GM23338 (cell line): ENCODE data around the gene OSBPL3. TPM values are rescaled to one million over a fixed set of nuclear protein-coding genes. Genes with fewer than 3 reads are reported as not detected.
A peak's percentile ranks its signal among the peaks of the same experiment; 100 is the strongest.

Source experiments
- ATAC-seq: fragments of 200-7000 bp; cut with Tn5 transposase; 3 replicates; pipeline ENCODE4 v1.9.1; 2020
- DNase-seq: peaks from one replicate; pipeline ENCODE4 v3.0.0-alpha.2; 2015; ENCODE audit warnings: low spot score
- H2AFZ ChIP-seq: fragments of 200-600 bp; sonication (generic); 2 replicates; pipeline ENCODE4 v1.8.0; 2016; ENCODE audit warnings: antibody characterized with exemption, mild to moderate bottlenecking, moderate library complexity
- H3F3A ChIP-seq: fragments of 200-600 bp; sonication (generic); replicated peaks from 2 replicates; pipeline ENCODE4 v1.8.0; 2017; ENCODE audit warnings: antibody characterized with exemption, mixed run types, low read depth
- H3K27ac ChIP-seq: fragments of 200-600 bp; sonication (generic); 2 replicates; pipeline ENCODE4 v1.6.1; 2016; ENCODE audit warnings: low read depth
- H3K27me3 ChIP-seq: fragments of 200-600 bp; sonication (generic); 2 replicates; pipeline ENCODE4 v1.8.0; 2016; ENCODE audit warnings: mild to moderate bottlenecking, mixed run types, moderate library complexity; ENCODE audit not compliant: insufficient read depth
- H3K36me3 ChIP-seq: fragments of 200-600 bp; sonication (generic); 2 replicates; pipeline ENCODE4 v1.8.0; 2016; ENCODE audit warnings: mild to moderate bottlenecking; ENCODE audit not compliant: insufficient read depth
- H3K4me1 ChIP-seq: fragments of 200-600 bp; sonication (generic); 2 replicates; pipeline ENCODE4 v1.8.0; 2016; ENCODE audit warnings: mild to moderate bottlenecking, moderate library complexity; ENCODE audit not compliant: insufficient read depth
- H3K4me2 ChIP-seq: fragments of 200-600 bp; sonication (generic); 2 replicates; pipeline ENCODE4 v1.7.1; 2017; ENCODE audit warnings: mixed run types
- H3K4me3 ChIP-seq: fragments of 200-600 bp; sonication (generic); 2 replicates; pipeline ENCODE4 v1.6.1; 2016; ENCODE audit warnings: mixed run types
- H3K79me2 ChIP-seq: fragments of 200-600 bp; sonication (generic); replicated peaks from 2 replicates; pipeline ENCODE4 v1.8.0; 2017; ENCODE audit warnings: mild to moderate bottlenecking; ENCODE audit not compliant: insufficient read depth
- H3K9me2 ChIP-seq: fragments of 200-600 bp; sonication (generic); 2 replicates; pipeline ENCODE4 v1.8.0; 2017; ENCODE audit not compliant: insufficient read depth
- H4K20me1 ChIP-seq: fragments of 200-600 bp; sonication (generic); replicated peaks from 2 replicates; pipeline ENCODE4 v1.8.0; 2017; ENCODE audit warnings: mild to moderate bottlenecking; ENCODE audit not compliant: insufficient read depth
- H3K27ac Mint-ChIP-seq: 2 replicates; pipeline ENCODE4 v1.8.0; 2020; ENCODE audit warnings: inconsistent platforms, mild to moderate bottlenecking, moderate library complexity, mixed read lengths
- H3K27me3 Mint-ChIP-seq: 3 replicates; pipeline ENCODE4 v1.8.0; 2022; ENCODE audit warnings: low read depth, mild to moderate bottlenecking, moderate library complexity, mixed read lengths, inconsistent platforms; ENCODE audit not compliant: insufficient read depth, poor library complexity
- H3K36me3 Mint-ChIP-seq: 3 replicates; pipeline ENCODE4 v1.8.0; 2021; ENCODE audit warnings: low read depth, mild to moderate bottlenecking, inconsistent platforms, moderate library complexity, mixed read lengths
- H3K4me1 Mint-ChIP-seq: 3 replicates; pipeline ENCODE4 v1.8.0; 2020; ENCODE audit warnings: mild to moderate bottlenecking, inconsistent platforms, mixed read lengths
- H3K4me3 Mint-ChIP-seq: 3 replicates; pipeline ENCODE4 v1.8.0; 2021; ENCODE audit warnings: moderate library complexity, mild to moderate bottlenecking, inconsistent platforms, mixed read lengths
- H3K9me3 Mint-ChIP-seq: 3 replicates; pipeline ENCODE4 v1.8.0; 2020; ENCODE audit warnings: moderate library complexity, mild to moderate bottlenecking, inconsistent platforms, mixed read lengths
- CREB1 ChIP-seq: fragments of 250-450 bp; sonication (Bioruptor Pico); IDR thresholded peaks from 2 replicates; pipeline ENCODE4 v1.5.0; 2020; ENCODE audit warnings: low read depth, mild to moderate bottlenecking, moderate library complexity
- EZH2 ChIP-seq: fragments of 200-600 bp; sonication (generic); IDR thresholded peaks from one replicate; pipeline ENCODE4 v1.8.0; 2017; ENCODE audit warnings: antibody characterized with exemption, mild to moderate bottlenecking, low read depth; ENCODE audit not compliant: unreplicated experiment
- EZH2phosphoT487 ChIP-seq: fragments of 200-600 bp; sonication (generic); IDR thresholded peaks from one replicate; pipeline ENCODE4 v1.8.1; 2018; ENCODE audit warnings: antibody characterized with exemption; ENCODE audit not compliant: unreplicated experiment
- NANOG ChIP-seq: IDR thresholded peaks from 2 replicates; pipeline ENCODE4 v1.6.1; 2016; ENCODE audit warnings: antibody characterized with exemption, borderline replicate concordance
- ZNF114 ChIP-seq: fragments of 250-450 bp; sonication (Bioruptor Pico); IDR thresholded peaks from 2 replicates; pipeline ENCODE4 v1.5.0; 2020; ENCODE audit warnings: mild to moderate bottlenecking, moderate library complexity
- ZNF331 ChIP-seq: fragments of 250-450 bp; sonication (Bioruptor Pico); IDR thresholded peaks from 2 replicates; pipeline ENCODE4 v1.5.0; 2020; ENCODE audit warnings: low read depth, mild to moderate bottlenecking, moderate library complexity
- polyA plus RNA-seq: library from polyadenylated mRNA; unstranded; fragments of >200 nt; fragmentation: Nextera tagmentation; extraction: Ambion mirVana; gene quantifications from 2 replicates; pipeline ENCODE4 v1.2.1, GENCODE V29; 2016
- total RNA-seq: library from RNA; depleted of rRNA; stranded (reverse); fragments of >200 nt; shearing (Covaris generic); gene quantifications from 2 replicates; pipeline ENCODE4 v1.2.3, GENCODE V29; 2014
- TF ChIP-seq, protein P1 (sequence below): IDR thresholded peaks from one replicate; pipeline ENCODE4 v1.6.1; 2018; ENCODE audit warnings: antibody characterized with exemption; ENCODE audit not compliant: unreplicated experiment
- TF ChIP-seq, protein P2 (sequence below), 2 experiments: fragments of 200-600 bp in 1 of 2; sonication (generic) in 1 of 2; conservative IDR thresholded peaks; 2 replicates each; pipeline versions ENCODE4 v1.5.1 to v1.6.1; 2016 to 2017; ENCODE audit warnings: antibody characterized with exemption in 2 of 2, low read depth in 2 of 2, mild to moderate bottlenecking in 2 of 2, moderate library complexity in 1 of 2

OSBPL3 gene
- total and polyA plus RNA-seq, 2 experiments from 2014 or later: 7.2 to 15.7 TPM

DNA sequence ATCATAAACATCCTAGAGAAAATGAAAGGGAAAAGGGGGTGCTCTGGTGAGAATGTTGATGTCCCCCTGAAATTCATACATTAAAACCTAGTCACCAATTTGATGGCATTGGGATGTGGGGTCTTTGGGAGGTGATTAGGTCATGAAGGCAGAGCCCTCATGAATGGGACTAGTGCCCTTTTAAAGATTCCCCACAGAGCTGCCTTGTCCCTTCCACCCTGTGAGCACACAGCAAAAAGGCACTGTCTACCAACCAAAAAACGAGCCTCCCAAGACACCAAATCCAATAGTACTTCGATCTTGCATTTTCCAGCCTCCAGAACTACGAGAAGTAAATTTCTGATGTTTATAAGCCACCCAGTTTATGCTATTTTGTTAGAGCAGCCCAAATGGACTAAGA is 47.6 kb downstream of the OSBPL3 start:
- Mint-ChIP-seq H3K4me1 (peaks cover 36% of the 10 kb centered on the region), H3K27me3 (peaks cover 4% of the 10 kb centered on the region), H3K27ac (peak overlapping the region; percentile 30), H3K9me3 (peaks cover 6% of the 10 kb centered on the region; the same call in 2 of the 3 replicates), H3K36me3 (peaks cover 11% of the 10 kb centered on the region; the same call in 2 of the 3 replicates), H3K4me3 (no peak overlapping the region)
- peak; percentile 74 for ATAC-seq
- Histone ChIP-seq H3K4me1 (peaks cover 34% of the 10 kb centered on the region), H3K4me3 (no peak overlapping the region), H3K79me2 (peaks cover 16% of the 10 kb centered on the region; the same call in 1 of the 2 replicates), H3K27me3 (no peaks in the 10 kb centered on the region), H4K20me1 (no peaks in the 10 kb centered on the region), H3F3A (no peaks in the 10 kb centered on the region), H3K36me3 (no peaks in the 10 kb centered on the region), H3K27ac (no peak overlapping the region), H3K9me2 (no peaks in the 10 kb centered on the region), H3K4me2 (no peak overlapping the region), H2AFZ (no peak overlapping the region)
- no peak for DNase-seq
- no peak for TF ChIP-seq ZNF331 (CRISPR knock-in tag)

DNA sequence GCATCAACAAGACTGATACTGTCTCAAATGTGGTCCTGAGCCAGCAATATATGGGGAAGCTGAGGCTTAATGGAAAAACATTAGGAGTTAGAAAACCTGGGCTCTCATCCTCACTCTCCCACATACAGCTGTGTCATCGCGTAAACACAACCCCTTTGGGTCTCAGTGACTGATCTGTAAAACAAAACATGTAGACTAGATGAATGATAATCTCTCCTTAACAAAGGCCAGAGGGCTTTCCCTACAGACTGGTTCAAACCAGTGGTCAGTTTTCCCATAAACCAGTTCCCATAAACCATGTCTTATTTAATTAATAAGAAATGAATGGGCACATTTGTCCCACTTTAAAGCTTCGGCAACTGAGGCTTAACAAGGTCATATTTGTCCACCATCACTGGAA is 48.1 kb downstream of the OSBPL3 start:
- H3K4me3 Mint-ChIP-seq: no peak overlapping the region
- no peak overlapping the region for H3K4me3 ChIP-seq
- H3K27me3 Mint-ChIP-seq: peaks cover 4% of the 10 kb centered on the region
- H3K36me3 ChIP-seq: no peaks in the 10 kb centered on the region
- H4K20me1 ChIP-seq: no peaks in the 10 kb centered on the region
- H3F3A ChIP-seq: no peaks in the 10 kb centered on the region
- H3K9me3 Mint-ChIP-seq: peaks cover 6% of the 10 kb centered on the region; the same call in 2 of the 3 replicates
- H3K79me2 ChIP-seq: peaks cover 13% of the 10 kb centered on the region; the same call in 1 of the 2 replicates
- peaks cover 37% of the 10 kb centered on the region for H3K4me1 Mint-ChIP-seq
- H3K4me1 ChIP-seq: peaks cover 34% of the 10 kb centered on the region
- peak overlapping the region; percentile 30 for H3K27ac Mint-ChIP-seq
- no peak overlapping the region for H3K27ac ChIP-seq
- no peak overlapping the region for H2AFZ ChIP-seq
- no peaks in the 10 kb centered on the region for H3K27me3 ChIP-seq
- no peak for TF ChIP-seq NANOG
- peak; percentile 32 for DNase-seq
- H3K4me2 ChIP-seq: peak overlapping the region; percentile 24; the same call in 1 of the 2 replicates
- peak; percentile 77 for ATAC-seq
- H3K36me3 Mint-ChIP-seq: peaks cover 11% of the 10 kb centered on the region; the same call in 2 of the 3 replicates
- no peaks in the 10 kb centered on the region for H3K9me2 ChIP-seq

DNA sequence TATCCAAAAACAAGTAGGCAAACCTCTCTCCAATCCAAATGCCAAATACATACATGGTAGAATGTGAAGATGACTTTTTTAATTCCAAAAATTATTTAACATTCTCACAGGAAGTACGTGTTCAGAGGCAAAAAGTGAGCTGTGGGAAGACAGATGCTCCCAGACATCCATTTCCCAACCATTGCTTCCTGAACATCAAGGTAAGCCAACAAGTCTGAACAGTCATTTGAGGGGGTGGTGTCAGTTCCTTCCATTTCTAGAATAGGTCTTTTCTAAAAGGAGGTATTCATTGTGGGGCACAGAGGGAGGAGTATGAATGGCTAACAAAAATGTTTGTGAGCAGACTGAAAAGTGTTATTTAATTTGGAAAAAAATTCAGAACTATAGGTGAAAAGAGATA is 49.1 kb downstream of the OSBPL3 start:
- Histone ChIP-seq H3K4me2 (no peak overlapping the region), H3K27me3 (no peaks in the 10 kb centered on the region), H4K20me1 (no peaks in the 10 kb centered on the region), H3F3A (no peaks in the 10 kb centered on the region), H3K4me3 (no peak overlapping the region), H3K79me2 (peaks cover 13% of the 10 kb centered on the region; the same call in 1 of the 2 replicates), H3K27ac (no peak overlapping the region), H2AFZ (no peak overlapping the region), H3K36me3 (no peaks in the 10 kb centered on the region), H3K9me2 (no peaks in the 10 kb centered on the region), H3K4me1 (peaks cover 34% of the 10 kb centered on the region)
- Mint-ChIP-seq H3K27me3 (peaks cover 4% of the 10 kb centered on the region), H3K4me1 (peaks cover 35% of the 10 kb centered on the region), H3K27ac (no peak overlapping the region), H3K4me3 (no peak overlapping the region), H3K9me3 (peaks cover 3% of the 10 kb centered on the region; the same call in 2 of the 3 replicates), H3K36me3 (peaks cover 7% of the 10 kb centered on the region; the same call in 2 of the 3 replicates)
- DNase-seq: no peak
- no peak for ATAC-seq
- no peak for TF ChIP-seq CREB1 (CRISPR knock-in tag)
- TF ChIP-seq, protein P1, sequence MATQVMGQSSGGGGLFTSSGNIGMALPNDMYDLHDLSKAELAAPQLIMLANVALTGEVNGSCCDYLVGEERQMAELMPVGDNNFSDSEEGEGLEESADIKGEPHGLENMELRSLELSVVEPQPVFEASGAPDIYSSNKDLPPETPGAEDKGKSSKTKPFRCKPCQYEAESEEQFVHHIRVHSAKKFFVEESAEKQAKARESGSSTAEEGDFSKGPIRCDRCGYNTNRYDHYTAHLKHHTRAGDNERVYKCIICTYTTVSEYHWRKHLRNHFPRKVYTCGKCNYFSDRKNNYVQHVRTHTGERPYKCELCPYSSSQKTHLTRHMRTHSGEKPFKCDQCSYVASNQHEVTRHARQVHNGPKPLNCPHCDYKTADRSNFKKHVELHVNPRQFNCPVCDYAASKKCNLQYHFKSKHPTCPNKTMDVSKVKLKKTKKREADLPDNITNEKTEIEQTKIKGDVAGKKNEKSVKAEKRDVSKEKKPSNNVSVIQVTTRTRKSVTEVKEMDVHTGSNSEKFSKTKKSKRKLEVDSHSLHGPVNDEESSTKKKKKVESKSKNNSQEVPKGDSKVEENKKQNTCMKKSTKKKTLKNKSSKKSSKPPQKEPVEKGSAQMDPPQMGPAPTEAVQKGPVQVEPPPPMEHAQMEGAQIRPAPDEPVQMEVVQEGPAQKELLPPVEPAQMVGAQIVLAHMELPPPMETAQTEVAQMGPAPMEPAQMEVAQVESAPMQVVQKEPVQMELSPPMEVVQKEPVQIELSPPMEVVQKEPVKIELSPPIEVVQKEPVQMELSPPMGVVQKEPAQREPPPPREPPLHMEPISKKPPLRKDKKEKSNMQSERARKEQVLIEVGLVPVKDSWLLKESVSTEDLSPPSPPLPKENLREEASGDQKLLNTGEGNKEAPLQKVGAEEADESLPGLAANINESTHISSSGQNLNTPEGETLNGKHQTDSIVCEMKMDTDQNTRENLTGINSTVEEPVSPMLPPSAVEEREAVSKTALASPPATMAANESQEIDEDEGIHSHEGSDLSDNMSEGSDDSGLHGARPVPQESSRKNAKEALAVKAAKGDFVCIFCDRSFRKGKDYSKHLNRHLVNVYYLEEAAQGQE: no peak
- no peak for TF ChIP-seq ZNF114 (CRISPR knock-in tag)
- no peak for TF ChIP-seq EZH2phosphoT487
- TF ChIP-seq ZNF331 (CRISPR knock-in tag): no peak
- TF ChIP-seq EZH2: no peak
- TF ChIP-seq, protein P2, sequence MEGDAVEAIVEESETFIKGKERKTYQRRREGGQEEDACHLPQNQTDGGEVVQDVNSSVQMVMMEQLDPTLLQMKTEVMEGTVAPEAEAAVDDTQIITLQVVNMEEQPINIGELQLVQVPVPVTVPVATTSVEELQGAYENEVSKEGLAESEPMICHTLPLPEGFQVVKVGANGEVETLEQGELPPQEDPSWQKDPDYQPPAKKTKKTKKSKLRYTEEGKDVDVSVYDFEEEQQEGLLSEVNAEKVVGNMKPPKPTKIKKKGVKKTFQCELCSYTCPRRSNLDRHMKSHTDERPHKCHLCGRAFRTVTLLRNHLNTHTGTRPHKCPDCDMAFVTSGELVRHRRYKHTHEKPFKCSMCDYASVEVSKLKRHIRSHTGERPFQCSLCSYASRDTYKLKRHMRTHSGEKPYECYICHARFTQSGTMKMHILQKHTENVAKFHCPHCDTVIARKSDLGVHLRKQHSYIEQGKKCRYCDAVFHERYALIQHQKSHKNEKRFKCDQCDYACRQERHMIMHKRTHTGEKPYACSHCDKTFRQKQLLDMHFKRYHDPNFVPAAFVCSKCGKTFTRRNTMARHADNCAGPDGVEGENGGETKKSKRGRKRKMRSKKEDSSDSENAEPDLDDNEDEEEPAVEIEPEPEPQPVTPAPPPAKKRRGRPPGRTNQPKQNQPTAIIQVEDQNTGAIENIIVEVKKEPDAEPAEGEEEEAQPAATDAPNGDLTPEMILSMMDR (conservative IDR thresholded peaks at IDR 0.05; ENCODE audit: low read depth in 2 of 2): no peak
